Measurements from ENCODE around the gene XRN1.
A peak's percentile ranks its signal among the peaks of the same experiment; 100 is the strongest.
"Not testable (repeated sequence)": the region's sequence is repeated elsewhere in the genome, so short reads cannot be mapped to it uniquely, and the experiment has no call there.

The XRN1 gene, protein sequence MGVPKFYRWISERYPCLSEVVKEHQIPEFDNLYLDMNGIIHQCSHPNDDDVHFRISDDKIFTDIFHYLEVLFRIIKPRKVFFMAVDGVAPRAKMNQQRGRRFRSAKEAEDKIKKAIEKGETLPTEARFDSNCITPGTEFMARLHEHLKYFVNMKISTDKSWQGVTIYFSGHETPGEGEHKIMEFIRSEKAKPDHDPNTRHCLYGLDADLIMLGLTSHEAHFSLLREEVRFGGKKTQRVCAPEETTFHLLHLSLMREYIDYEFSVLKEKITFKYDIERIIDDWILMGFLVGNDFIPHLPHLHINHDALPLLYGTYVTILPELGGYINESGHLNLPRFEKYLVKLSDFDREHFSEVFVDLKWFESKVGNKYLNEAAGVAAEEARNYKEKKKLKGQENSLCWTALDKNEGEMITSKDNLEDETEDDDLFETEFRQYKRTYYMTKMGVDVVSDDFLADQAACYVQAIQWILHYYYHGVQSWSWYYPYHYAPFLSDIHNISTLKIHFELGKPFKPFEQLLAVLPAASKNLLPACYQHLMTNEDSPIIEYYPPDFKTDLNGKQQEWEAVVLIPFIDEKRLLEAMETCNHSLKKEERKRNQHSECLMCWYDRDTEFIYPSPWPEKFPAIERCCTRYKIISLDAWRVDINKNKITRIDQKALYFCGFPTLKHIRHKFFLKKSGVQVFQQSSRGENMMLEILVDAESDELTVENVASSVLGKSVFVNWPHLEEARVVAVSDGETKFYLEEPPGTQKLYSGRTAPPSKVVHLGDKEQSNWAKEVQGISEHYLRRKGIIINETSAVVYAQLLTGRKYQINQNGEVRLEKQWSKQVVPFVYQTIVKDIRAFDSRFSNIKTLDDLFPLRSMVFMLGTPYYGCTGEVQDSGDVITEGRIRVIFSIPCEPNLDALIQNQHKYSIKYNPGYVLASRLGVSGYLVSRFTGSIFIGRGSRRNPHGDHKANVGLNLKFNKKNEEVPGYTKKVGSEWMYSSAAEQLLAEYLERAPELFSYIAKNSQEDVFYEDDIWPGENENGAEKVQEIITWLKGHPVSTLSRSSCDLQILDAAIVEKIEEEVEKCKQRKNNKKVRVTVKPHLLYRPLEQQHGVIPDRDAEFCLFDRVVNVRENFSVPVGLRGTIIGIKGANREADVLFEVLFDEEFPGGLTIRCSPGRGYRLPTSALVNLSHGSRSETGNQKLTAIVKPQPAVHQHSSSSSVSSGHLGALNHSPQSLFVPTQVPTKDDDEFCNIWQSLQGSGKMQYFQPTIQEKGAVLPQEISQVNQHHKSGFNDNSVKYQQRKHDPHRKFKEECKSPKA (N-terminal part only)

GRCh38 chr3:142447852-142448823 lies at the start of gene XRN1:
TSS of gene XRN1 (minus strand) at chr3:142448037. CDS start at chr3:142447944, 93 bp downstream.
- peak; percentile 95 for DNase-seq

DNA sequence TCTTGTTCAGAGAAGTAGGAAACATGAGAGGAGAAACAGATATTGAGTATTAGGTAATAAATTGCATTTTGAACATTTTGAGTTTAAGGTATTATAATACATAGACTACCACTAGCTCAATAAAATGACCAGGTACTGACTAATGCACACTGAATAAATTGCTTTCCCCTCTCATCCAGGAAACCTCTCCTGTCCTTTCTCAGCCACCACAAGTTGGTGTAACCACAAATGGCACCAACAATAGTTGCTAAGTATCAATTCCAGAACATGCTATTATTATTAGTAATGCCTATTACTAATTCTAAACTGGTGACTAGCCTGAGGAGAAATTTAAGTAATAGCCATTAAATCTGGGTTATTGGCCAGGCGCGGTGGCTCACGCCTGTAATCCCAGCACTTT lies 47.3 kb upstream of the XRN1 start:
- DNase-seq, result no peak

DNA sequence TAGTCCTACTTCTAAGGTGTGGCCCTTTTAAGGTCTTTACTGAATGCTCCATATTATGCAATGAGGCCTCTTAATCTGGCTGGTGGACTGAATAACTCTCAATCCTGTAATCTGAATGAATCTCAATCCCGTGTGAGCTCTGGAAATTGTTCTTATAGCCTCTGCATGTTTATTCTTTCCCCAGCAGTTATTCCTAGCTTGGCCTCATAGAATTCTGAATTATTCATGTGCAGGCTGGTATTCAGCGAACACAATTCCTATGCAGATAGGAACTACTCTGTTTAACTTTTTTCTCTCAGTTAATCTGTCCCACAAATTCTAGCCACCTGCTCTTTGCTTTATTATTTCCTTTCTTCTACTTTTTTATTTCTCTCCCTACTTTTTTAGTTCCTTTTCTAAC lies 44.3 kb upstream of the XRN1 start:
- DNase-seq, result no peak

DNA sequence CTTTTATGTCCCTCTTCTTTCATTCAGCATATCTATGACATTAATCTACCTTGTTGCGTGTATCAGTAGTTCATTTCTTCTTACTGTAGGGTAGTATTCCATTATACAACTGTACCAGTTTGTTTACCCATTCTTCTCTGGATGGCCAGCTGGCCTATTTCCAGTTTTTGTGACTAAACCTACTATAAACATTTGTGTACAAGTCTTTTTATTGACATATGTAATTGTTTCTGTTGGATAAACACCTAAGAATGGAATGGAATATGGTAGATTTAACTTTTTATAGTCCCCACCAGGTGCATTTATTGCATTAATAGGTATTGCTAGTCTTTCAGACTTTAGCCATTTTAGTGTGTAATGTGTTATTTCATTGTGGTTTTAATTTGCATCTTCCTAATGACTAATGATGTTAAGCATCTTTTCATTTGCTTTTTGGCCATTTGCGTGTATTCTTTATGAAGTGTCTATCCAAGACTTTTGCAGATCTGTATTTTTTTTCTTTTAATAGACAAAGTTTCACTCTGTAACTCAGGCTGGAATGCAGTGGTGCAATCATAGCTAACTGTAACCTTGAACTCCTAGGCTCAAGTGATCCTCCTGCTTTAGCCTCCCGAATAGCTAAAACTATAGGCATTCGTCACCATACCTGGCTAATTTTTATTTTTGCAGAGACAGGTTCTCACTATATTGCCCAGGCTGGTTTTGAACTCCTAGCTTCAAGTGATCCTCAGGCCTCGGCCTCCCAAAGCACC lies 41.9 kb upstream of the XRN1 start:
- no peak for DNase-seq

DNA sequence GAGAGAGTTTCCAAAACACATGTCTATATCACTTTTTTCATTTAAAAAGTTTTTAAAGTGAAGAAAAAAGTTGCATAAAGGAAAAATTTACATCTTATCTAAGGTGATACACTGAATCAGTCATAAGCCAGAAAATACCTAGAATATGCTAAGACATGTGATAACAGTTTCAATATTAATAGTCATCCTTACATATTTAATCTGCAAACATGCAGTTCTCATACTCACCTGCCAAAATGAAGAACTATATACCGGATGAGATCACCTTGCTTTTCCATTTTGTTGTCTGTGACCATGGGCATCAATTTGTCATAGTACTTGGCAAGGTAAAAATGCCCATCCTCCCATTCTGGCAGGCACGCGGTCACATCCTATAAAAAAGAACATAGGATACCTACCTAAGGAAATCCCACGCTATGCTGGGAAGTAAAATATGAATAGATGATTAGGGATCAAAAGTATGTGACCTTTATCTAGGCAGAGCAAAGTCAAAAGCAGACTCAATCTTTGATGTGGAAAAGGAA lies 37.1 kb upstream of the XRN1 start:
- no peak for DNase-seq

DNA sequence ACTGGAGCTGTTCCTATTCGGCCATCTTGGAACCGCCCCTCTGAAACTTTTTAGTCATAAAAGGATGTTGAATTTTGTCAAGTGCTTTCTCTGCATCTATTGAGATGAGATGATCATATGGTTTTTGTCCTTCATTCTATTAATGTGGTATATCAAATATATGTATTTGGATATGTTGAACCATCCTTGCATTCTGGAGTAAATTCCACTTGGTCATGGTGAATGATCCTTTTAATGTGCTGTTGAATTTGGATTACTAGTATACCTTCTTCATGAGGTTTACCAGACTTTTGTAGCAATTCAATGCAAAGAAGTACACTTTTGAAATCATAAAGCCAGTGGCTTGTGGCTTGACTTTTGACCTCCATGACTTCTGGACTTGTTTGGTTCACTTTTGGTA lies 33.4 kb upstream of the XRN1 start:
- no peak for DNase-seq

DNA sequence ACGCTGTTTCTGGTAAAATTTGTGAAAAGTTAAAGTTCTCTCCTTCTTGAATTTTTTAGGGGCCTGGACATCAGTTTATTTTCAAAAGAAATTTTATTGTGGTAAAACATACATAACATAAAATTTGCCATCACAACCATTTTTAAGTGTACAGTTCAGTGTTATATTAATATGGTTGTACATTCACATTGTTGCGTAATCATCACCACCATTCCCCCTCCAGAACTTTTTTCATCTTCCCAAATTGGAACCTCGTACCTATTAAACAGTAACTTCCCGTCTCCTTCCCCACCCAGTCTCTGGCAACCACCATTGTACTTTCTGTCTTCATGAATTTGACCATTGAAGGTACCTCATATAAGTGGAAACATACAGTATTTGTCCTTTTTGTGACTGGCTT lies 23.0 kb upstream of the XRN1 start:
- DNase-seq, result no peak

DNA sequence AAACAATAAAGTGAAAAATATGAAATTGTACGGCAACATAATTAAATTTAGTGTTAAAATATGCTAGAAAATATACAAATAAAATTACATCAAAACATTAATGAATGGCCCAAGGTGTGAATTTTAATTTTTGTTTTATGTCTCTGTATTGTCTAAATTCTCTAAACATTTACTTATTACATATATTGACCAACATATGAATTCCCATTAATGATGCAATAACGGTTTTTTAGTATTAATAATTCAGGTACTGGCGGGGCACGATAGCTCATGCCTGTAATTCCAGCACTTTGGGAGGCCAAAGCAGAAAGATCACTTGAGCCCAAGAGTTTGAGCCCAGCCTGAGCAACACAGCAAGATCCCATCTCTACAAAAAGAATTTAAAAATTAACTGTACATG lies 20.6 kb upstream of the XRN1 start:
- DNase-seq, result no peak

GRCh38 chr3:142467768-142468167 lies 19.9 kb upstream of the XRN1 start:
- no peak for DNase-seq

GRCh38 chr3:142460689-142461088 lies 12.9 kb upstream of the XRN1 start:
- DNase-seq, result no peak

DNA sequence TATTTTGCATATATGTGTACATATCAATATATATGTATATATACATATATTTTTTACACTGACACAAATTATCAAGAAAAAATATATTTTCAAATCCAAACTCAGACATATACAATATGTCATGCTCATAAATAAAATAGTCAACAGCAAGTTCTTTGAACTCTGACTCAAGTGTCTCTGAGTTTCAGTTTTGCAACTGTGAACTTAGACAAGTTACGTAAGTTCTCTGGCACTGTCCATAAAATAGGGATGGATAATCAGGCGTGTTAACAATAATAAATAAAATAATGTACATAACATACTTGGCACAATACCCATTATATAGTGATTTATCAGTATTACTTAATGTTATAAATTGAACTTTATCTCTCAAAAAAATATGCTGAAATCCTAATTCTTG lies 12.1 kb upstream of the XRN1 start:
- DNase-seq, result no peak

DNA sequence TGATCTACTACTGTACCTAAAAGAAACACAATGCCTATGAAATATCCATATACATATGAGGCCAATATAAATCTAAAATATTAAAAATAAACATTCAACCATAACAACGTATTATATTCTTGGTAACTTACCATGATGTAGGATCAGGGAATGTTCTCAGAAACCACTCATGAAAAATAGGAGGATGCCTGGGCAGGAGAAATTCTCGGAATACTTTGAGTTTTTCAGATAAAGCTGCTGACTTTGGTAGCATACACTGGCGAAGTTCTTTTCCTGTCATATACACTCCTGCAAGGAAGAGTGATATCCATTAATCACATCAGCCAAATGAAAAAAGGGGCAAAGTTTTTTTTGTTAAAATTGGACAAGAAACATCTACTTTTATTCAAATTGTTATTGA lies 11.3 kb upstream of the XRN1 start:
- DNase-seq, result no peak

DNA sequence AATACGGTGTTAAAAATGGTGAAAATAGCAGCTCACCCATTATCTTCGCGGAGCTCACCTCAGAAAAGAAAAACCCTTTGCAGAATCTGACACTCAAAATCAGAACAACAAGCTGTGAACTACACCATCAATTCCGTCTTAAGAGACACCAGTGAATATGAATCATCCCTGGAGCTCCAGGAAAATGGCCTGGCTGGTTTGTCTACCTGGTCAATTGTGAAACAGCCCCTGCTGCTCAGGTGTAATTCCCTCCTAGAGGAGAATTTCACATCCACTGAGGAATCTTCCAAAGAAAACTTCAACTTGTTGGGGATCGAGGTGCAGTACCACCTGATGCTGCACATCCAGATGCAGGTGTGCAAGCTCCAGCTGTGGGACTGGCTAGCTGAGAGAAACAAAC lies 3.0 kb upstream of the XRN1 start:
- no peak for DNase-seq

- DNase-seq, result no peak
Measured at GRCh38 chr3:142450189-142450588, 2.4 kb upstream of the XRN1 start.

GRCh38 chr3:142447301-142447851 lies 461 bp downstream of the XRN1 start:
- DNase-seq, result peak; percentile 54

- DNase-seq, result peak; percentile 23
Measured at GRCh38 chr3:142445816-142446254, 2.0 kb downstream of the XRN1 start.

DNA sequence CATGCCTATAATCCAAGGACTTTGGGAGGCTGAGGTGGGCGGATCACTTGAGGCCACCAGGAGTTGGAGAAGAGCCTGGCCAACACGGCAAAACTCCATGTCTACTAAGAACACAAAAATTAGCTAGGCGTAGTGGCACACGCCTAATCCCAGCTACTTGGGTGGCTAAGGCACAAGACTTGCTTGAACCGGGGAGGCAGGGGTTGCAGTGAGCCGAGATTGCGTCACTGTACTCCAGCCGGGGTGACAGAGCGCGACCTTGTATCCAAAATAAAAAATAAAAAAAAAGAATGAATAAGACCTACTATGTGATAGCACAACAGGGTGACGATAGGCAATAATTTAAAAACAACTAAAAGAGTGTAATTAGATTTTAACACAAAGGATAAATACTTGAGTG lies 3.5 kb downstream of the XRN1 start:
- DNase-seq, result no peak

DNA sequence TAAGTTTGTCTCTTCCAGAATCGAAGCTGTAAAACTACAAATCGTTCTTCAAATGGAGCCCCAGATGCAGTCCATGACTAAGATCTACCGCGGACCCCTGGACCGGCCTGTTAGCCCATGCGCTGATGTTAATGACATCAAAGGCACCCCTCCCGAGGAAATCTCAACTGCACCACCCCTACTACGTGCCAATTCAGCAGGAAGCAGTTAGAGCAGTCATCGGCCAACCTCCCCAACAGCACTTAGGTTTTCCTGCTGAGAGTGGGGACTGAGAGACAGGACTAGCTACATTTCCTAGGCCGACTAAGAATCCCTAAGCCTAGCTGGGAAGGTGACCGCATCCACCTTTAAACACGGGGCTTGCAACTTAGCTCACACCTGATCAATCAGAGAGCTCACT lies 4.8 kb downstream of the XRN1 start:
- DNase-seq, result not testable (repeated sequence)

DNA sequence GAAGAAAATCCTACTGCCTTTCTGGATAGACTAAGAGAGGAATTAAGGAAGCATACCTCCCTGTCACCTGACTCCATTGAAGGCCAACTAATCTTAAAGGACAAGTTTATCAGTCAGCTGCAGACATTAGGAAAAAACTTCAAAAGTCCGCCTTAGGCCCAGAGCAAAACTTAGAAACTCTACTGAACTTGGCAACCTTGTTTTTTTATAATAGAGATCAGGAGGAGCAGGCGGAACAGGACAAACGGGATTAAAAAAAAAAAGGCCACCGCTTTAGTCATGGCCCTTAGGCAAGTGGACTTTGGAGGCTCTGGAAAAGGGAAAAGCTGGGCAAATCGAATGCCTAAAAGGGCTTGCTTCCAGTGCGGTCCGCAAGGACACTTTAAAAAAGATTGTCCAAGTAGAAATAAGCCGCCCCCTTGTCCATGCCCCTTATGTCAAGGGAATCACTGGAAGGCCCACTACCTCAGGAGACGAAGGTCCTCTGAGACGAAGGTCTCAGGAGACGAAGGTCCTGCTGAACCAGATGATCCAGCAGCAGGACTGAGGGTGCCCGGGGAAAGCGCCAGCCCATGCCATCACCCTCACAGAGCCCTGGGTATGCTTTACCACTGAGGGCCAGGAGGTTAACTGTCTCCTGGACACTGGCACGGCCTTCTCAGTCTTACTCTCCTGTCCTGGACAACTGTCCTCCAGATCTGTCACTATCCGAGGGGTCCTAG lies 8.2 kb downstream of the XRN1 start:
- not testable (repeated sequence) for DNase-seq

GRCh38 chr3:142438096-142438495 lies 9.7 kb downstream of the XRN1 start:
- not testable (repeated sequence) for DNase-seq

All from CD4-positive, alpha-beta T cell treated with Interleukin-6 for 4 hours (primary cell).